ENCODE measurements around the gene NAV2. TPM values are rescaled to one million over a fixed set of nuclear protein-coding genes. Genes with fewer than 3 reads are reported as not detected.

NAV2 gene
- polyA plus RNA-seq, 3 donors, result not detected

DNA sequence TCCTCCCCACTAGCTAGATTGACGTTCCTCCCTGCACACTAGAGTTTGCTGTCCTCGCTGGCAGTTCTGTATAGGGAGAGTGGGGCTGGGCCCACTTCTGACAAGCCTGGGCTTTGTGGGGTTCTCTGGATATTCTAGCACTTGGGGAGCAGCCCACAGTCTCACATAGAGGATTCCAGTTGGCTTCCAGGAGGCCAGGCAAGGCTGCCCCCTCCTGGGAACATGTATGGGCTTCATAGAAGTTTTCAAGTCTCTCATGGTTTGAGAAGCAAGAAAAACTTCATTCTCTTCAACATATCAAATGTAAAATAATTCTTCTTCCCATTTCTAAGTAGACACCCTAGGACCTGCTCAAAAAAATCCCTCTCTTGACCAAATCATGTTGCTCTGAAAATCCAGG is 87.5 kb downstream of the NAV2 start:
- H3K4me3 Mint-ChIP-seq, result no peak overlapping the region
- H2AFZ ChIP-seq (ENCODE audit: insufficient read depth, low read depth, low read length, poor library complexity, severe bottlenecking), result no peak overlapping the region
- no peak overlapping the region for H3K4me3 ChIP-seq (replicated peaks in 1 of 3; ENCODE audit: low read depth in 2 of 3, low read length in 3 of 3)
- H3K27me3 ChIP-seq (ENCODE audit: control insufficient read depth in 2 of 2, insufficient read depth in 2 of 2, low read length in 2 of 2), result no peaks in the 10 kb centered on the region
- intact Hi-C loops (cut with micrococcal nuclease), result no loop called here
- no CpG with 5 or more reads among the region's 2 CpGs for WGBS (ENCODE audit: insufficient coverage)
- no peaks in the 10 kb centered on the region for H3K36me3 ChIP-seq (replicated peaks in 1 of 2; ENCODE audit: control insufficient read depth in 1 of 2, insufficient read depth in 2 of 2, low read length in 2 of 2)
- no peaks in the 10 kb centered on the region for H3K9me3 ChIP-seq (replicated peaks in 1 of 2; ENCODE audit: control insufficient read depth in 1 of 2, insufficient read depth in 1 of 2, low read length in 2 of 2)
- no peak overlapping the region for H3K27ac ChIP-seq (ENCODE audit: low read depth in 1 of 2, low read length in 2 of 2)
- no peaks in the 10 kb centered on the region for H4K20me1 ChIP-seq (ENCODE audit: insufficient read depth, low read length)
- H3K27me3 Mint-ChIP-seq (ENCODE audit: low read depth in 3 of 3), result peaks cover 2 to 4% (median 2%) of the 10 kb centered on the region in 3 donors
- H3K4me2 ChIP-seq (replicated peaks; ENCODE audit: extremely low read depth, low read length, poor library complexity, severe bottlenecking), result no peak overlapping the region
- H3K79me2 ChIP-seq (ENCODE audit: insufficient read depth, low read length), result no peaks in the 10 kb centered on the region
- H3K9me3 Mint-ChIP-seq, result no peaks in the 10 kb centered on the region
- TF ChIP-seq, protein P1, sequence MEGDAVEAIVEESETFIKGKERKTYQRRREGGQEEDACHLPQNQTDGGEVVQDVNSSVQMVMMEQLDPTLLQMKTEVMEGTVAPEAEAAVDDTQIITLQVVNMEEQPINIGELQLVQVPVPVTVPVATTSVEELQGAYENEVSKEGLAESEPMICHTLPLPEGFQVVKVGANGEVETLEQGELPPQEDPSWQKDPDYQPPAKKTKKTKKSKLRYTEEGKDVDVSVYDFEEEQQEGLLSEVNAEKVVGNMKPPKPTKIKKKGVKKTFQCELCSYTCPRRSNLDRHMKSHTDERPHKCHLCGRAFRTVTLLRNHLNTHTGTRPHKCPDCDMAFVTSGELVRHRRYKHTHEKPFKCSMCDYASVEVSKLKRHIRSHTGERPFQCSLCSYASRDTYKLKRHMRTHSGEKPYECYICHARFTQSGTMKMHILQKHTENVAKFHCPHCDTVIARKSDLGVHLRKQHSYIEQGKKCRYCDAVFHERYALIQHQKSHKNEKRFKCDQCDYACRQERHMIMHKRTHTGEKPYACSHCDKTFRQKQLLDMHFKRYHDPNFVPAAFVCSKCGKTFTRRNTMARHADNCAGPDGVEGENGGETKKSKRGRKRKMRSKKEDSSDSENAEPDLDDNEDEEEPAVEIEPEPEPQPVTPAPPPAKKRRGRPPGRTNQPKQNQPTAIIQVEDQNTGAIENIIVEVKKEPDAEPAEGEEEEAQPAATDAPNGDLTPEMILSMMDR (IDR thresholded peaks at IDR 0.05), result no peak
- H3K36me3 Mint-ChIP-seq, result no peaks in the 10 kb centered on the region
- H3K4me1 ChIP-seq (ENCODE audit: control insufficient read depth in 1 of 2, insufficient read depth in 2 of 2, low read length in 2 of 2), result no peaks in the 10 kb centered on the region
- H3K4me1 Mint-ChIP-seq, result no peaks in the 10 kb centered on the region
- peak overlapping the region in 1 of 7 donors; percentile 35 for H3K27ac Mint-ChIP-seq
- no peak for DNase-seq
- H3K9ac ChIP-seq (ENCODE audit: insufficient read depth, low read length, poor library complexity, severe bottlenecking), result no peak overlapping the region

DNA sequence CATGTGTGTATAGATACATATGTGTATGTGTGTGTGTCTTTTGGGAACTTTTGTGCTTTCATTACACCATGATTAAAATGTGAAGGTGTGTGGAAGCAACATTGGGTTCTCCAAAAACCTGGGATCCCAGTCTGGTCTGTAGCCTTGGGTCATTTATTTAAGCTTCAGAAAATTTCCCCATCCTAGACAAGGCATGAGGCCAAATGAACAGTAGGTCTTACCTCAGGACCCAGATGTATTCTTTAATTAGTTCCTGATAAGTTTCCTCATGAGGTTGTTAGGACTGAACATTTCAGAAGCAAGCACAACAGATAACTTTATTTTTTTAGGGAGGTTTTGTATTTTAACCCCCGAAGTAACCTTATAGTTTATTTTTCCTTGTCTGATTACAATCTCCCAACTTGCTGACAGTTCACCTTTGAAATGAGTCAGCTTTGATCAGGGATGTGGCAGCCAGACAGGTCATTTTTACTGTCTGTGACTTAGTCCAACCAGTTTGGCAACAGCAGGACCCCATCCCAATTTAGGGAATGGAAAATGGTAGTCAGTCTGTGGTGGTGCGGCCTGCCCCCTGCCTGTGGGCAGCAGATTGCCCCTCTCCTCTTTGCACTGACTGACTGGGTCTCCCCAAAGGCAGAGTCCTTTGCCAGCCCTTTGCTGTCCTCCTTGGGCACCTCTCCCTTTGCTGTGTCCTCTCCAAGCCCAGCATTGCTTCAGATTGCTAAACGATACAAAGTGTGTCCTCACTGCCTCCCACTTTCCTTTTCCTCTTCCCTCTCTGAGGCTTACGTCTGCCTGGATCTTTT is 88.3 kb downstream of the NAV2 start:
- TF ChIP-seq, protein P1 (IDR thresholded peaks at IDR 0.05), result no peak
- H3K36me3 Mint-ChIP-seq, result no peaks in the 10 kb centered on the region
- H3K4me3 Mint-ChIP-seq, result no peak overlapping the region
- no peaks in the 10 kb centered on the region for H4K20me1 ChIP-seq (ENCODE audit: insufficient read depth, low read length)
- H3K9me3 ChIP-seq (replicated peaks in 1 of 2; ENCODE audit: control insufficient read depth in 1 of 2, insufficient read depth in 1 of 2, low read length in 2 of 2), result no peaks in the 10 kb centered on the region
- H3K4me3 ChIP-seq (replicated peaks in 1 of 3; ENCODE audit: low read depth in 2 of 3, low read length in 3 of 3), result no peak overlapping the region
- no peak overlapping the region for H3K4me2 ChIP-seq (replicated peaks; ENCODE audit: extremely low read depth, low read length, poor library complexity, severe bottlenecking)
- H3K9me3 Mint-ChIP-seq, result no peaks in the 10 kb centered on the region
- H2AFZ ChIP-seq (ENCODE audit: insufficient read depth, low read depth, low read length, poor library complexity, severe bottlenecking), result no peak overlapping the region
- H3K4me1 ChIP-seq (ENCODE audit: control insufficient read depth in 1 of 2, insufficient read depth in 2 of 2, low read length in 2 of 2), result no peaks in the 10 kb centered on the region
- no peaks in the 10 kb centered on the region for H3K36me3 ChIP-seq (replicated peaks in 1 of 2; ENCODE audit: control insufficient read depth in 1 of 2, insufficient read depth in 2 of 2, low read length in 2 of 2)
- no peak overlapping the region for H3K9ac ChIP-seq (ENCODE audit: insufficient read depth, low read length, poor library complexity, severe bottlenecking)
- no peak overlapping the region for H3K27ac Mint-ChIP-seq
- DNase-seq, result no peak
- H3K27me3 Mint-ChIP-seq (ENCODE audit: low read depth in 3 of 3), result peaks cover 2 to 5% (median 2%) of the 10 kb centered on the region in 3 donors
- WGBS (ENCODE audit: insufficient coverage), result 50% methylated on average over 2 of the region's 4 CpGs
- H3K27ac ChIP-seq (ENCODE audit: low read depth in 1 of 2, low read length in 2 of 2), result no peak overlapping the region
- no peaks in the 10 kb centered on the region for H3K27me3 ChIP-seq (ENCODE audit: control insufficient read depth in 2 of 2, insufficient read depth in 2 of 2, low read length in 2 of 2)
- H3K4me1 Mint-ChIP-seq, result no peaks in the 10 kb centered on the region
- H3K79me2 ChIP-seq (ENCODE audit: insufficient read depth, low read length), result no peaks in the 10 kb centered on the region
- intact Hi-C loops (cut with micrococcal nuclease), result no loop called here

All from CD14-positive monocyte (primary cell).